Right atrium auricular region (tissue), 2 donors: ENCODE results near the gene HOXD12. TPM values are rescaled to one million over a fixed set of nuclear protein-coding genes. Genes with fewer than 3 reads are reported as not detected.

Source experiments
- microRNA counts, 2 donors: library from miRNA; unstranded; fragments of <30 nt; microRNA quantifications; one replicate each; lab custom pipeline; 2016 to 2017
- microRNA-seq, 2 donors: library from miRNA; unstranded; fragments of <30 nt; microRNA quantifications; one replicate each; pipeline ENCODE4, GENCODE V29; 2016 to 2017; ENCODE audit warnings: borderline number of aligned reads in 2 of 2, borderline replicate concordance in 1 of 2
- total RNA-seq, 2 donors: library from RNA; depleted of rRNA; stranded (reverse); fragments of >200 nt; gene quantifications; one replicate each; pipeline ENCODE4 v1.1.0, GENCODE V29; 2016

Gene HOXD12
- total RNA-seq, 2 donors from 2014 or later, result not detected

MicroRNA genes within 50 kb of the gene (microRNA counts, 767-probe panel; counts per million panel counts)
- 2,875 to 5,941 counts per million in 2 donors for microRNA hsa-miR-10b-5p (lab: Ali Mortazavi, UCI)

Small RNA genes lying within 50 kb of the gene (microRNA-seq; reads per million reads assigned to microRNA genes)
- gene MIR10B, result 3,310 to 7,858 reads per million in 2 donors

Other genes with a start within 250 kb of the HOXD12 start
- 10 to 100 TPM; 12.8 to 14.8 TPM for gene LNPK, start 97.5 kb upstream of the HOXD12 start, total RNA-seq
- gene EVX2, start 15.8 kb upstream of the HOXD12 start, total RNA-seq, result not detected
- not detected for gene HOXD13, start 7.1 kb upstream of the HOXD12 start, total RNA-seq
- gene HOXD11, start 7.5 kb downstream of the HOXD12 start, total RNA-seq, result not detected
- not detected for gene HOXD10, start 17.0 kb downstream of the HOXD12 start, total RNA-seq
- gene HOXD9, start 22.9 kb downstream of the HOXD12 start, total RNA-seq, result under 1 TPM in 1 of 2 donors, not detected in 1; 0.44 TPM
- gene HOXD8, start 29.9 kb downstream of the HOXD12 start, total RNA-seq, result 1 to 10 TPM in 1 of 2 donors, under 1 TPM in 1; 0.55 to 1.1 TPM
- gene HOXD4, start 51.8 kb downstream of the HOXD12 start, total RNA-seq, result under 1 TPM in 1 of 2 donors, not detected in 1; 0.52 TPM
- gene HOXD3, start 57.5 kb downstream of the HOXD12 start, total RNA-seq, result not detected
- gene HOXD1, start 88.9 kb downstream of the HOXD12 start, total RNA-seq, result not detected
- gene MTX2, start 169.6 kb downstream of the HOXD12 start, total RNA-seq, result 10 to 100 TPM; 36.7 to 73.5 TPM